Measurements from ENCODE around the gene MYO5C. TPM values are rescaled to one million over a fixed set of nuclear protein-coding genes. Genes with fewer than 3 reads are reported as not detected.

Gene MYO5C
- total and polyA plus RNA-seq, 2 donors (not counting 1 experiment from before 2014, with no cell fraction given) = under 0.01 to 0.07 TPM

- H3K27ac ChIP-seq (ENCODE audit: insufficient read depth, low read length) = no peak overlapping the region
- no peak overlapping the region for H3K4me3 ChIP-seq (replicated peaks in 1 of 4; ENCODE audit: control extremely low read depth in 1 of 4, insufficient read depth in 1 of 4, low read depth in 3 of 4, low read length in 4 of 4)
- no peak overlapping the region for H3K9ac ChIP-seq (ENCODE audit: insufficient read depth, low read length)
- no peak overlapping the region for H2AFZ ChIP-seq (ENCODE audit: low read length)
- no peak for DNase-seq (ENCODE audit: low read depth in 2 of 2)
- H3K9me3 ChIP-seq (ENCODE audit: control insufficient read depth, insufficient read depth, low read depth, low read length) = no peaks in the 10 kb centered on the region
- H3K4me2 ChIP-seq (ENCODE audit: extremely low read depth, insufficient read depth, low read length) = no peak overlapping the region
- H3K27me3 ChIP-seq (ENCODE audit: control insufficient read depth, insufficient read depth, low read length) = peaks cover 10% of the 10 kb centered on the region
- H3K4me1 ChIP-seq (ENCODE audit: control insufficient read depth, extremely low read depth, insufficient read depth, low read length) = no peaks in the 10 kb centered on the region
- no peaks in the 10 kb centered on the region for H3K79me2 ChIP-seq (ENCODE audit: control insufficient read depth, insufficient read depth, low read length)
- TF ChIP-seq, protein P1, sequence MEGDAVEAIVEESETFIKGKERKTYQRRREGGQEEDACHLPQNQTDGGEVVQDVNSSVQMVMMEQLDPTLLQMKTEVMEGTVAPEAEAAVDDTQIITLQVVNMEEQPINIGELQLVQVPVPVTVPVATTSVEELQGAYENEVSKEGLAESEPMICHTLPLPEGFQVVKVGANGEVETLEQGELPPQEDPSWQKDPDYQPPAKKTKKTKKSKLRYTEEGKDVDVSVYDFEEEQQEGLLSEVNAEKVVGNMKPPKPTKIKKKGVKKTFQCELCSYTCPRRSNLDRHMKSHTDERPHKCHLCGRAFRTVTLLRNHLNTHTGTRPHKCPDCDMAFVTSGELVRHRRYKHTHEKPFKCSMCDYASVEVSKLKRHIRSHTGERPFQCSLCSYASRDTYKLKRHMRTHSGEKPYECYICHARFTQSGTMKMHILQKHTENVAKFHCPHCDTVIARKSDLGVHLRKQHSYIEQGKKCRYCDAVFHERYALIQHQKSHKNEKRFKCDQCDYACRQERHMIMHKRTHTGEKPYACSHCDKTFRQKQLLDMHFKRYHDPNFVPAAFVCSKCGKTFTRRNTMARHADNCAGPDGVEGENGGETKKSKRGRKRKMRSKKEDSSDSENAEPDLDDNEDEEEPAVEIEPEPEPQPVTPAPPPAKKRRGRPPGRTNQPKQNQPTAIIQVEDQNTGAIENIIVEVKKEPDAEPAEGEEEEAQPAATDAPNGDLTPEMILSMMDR (conservative IDR thresholded peaks at IDR 0.05 in 1 of 2, IDR thresholded peaks at IDR 0.05 in 1 of 2; ENCODE audit: low read depth in 1 of 2, low read length in 2 of 2) = no peak
- TF ChIP-seq EZH2 (IDR thresholded peaks at IDR 0.05; ENCODE audit: low read length, missing control alignments) = no peak
- H3K36me3 ChIP-seq (ENCODE audit: control insufficient read depth, insufficient read depth, low read length) = no peaks in the 10 kb centered on the region
- no peaks in the 10 kb centered on the region for H4K20me1 ChIP-seq (ENCODE audit: control insufficient read depth, extremely low read depth, insufficient read depth, low read length)
These were observed 14.2 kb downstream of the MYO5C start for GRCh38 chr15:52281085-52282035.

GRCh38 chr15:52280326-52281084 is 15.1 kb downstream of the MYO5C start:
- TF ChIP-seq, protein P1 (conservative IDR thresholded peaks at IDR 0.05 in 1 of 2, IDR thresholded peaks at IDR 0.05 in 1 of 2; ENCODE audit: low read depth in 1 of 2, low read length in 2 of 2) = no peak
- TF ChIP-seq EZH2 (IDR thresholded peaks at IDR 0.05; ENCODE audit: low read length, missing control alignments) = no peak
- Histone ChIP-seq H3K27me3 (ENCODE audit: control insufficient read depth, insufficient read depth, low read length) (peaks cover 10% of the 10 kb centered on the region), H3K9ac (ENCODE audit: insufficient read depth, low read length) (no peak overlapping the region), H3K4me3 (replicated peaks in 1 of 4; ENCODE audit: control extremely low read depth in 1 of 4, insufficient read depth in 1 of 4, low read depth in 3 of 4, low read length in 4 of 4) (no peak overlapping the region), H4K20me1 (ENCODE audit: control insufficient read depth, extremely low read depth, insufficient read depth, low read length) (no peaks in the 10 kb centered on the region), H2AFZ (ENCODE audit: low read length) (no peak overlapping the region), H3K4me2 (ENCODE audit: extremely low read depth, insufficient read depth, low read length) (no peak overlapping the region), H3K4me1 (ENCODE audit: control insufficient read depth, extremely low read depth, insufficient read depth, low read length) (no peaks in the 10 kb centered on the region), H3K9me3 (ENCODE audit: control insufficient read depth, insufficient read depth, low read depth, low read length) (no peaks in the 10 kb centered on the region), H3K36me3 (ENCODE audit: control insufficient read depth, insufficient read depth, low read length) (no peaks in the 10 kb centered on the region), H3K27ac (ENCODE audit: insufficient read depth, low read length) (no peak overlapping the region), H3K79me2 (ENCODE audit: control insufficient read depth, insufficient read depth, low read length) (no peaks in the 10 kb centered on the region)
- DNase-seq (ENCODE audit: low read depth in 2 of 2) = no peak
